HCT116 (cell line): Measurements from ENCODE around the gene GRK1. TPM values are rescaled to one million over a fixed set of nuclear protein-coding genes. Genes with fewer than 3 reads are reported as not detected.

Experiments used
- ATAC-seq: fragments of 200-7000 bp; cut with Tn5 transposase; 2 replicates; pipeline ENCODE4 v1.9.1; 2020; ENCODE audit warnings: mild to moderate bottlenecking, moderate library complexity
- BruUV-seq: library from RNA; stranded (reverse); fragments of 400-500 nt; replicated peaks from 2 replicates; lab custom pipeline; 2021; lab: Mats Ljungman, UMichigan
- CTCF ChIA-PET: fragments of 300-600 bp; sonication (Branson Sonifier 250); formaldehyde crosslinking; loops from one replicate; lab custom pipeline; 2021; ENCODE audit warnings: antibody characterized with exemption; lab: Charles Lee
- POLR2A ChIA-PET: fragments of 300-600, 350-600 bp; sonication (Branson Sonifier 250); formaldehyde crosslinking; loops from one replicate; lab custom pipeline; 2021; ENCODE audit warnings: antibody characterized with exemption; lab: Charles Lee
- RAD21 ChIA-PET, 2 experiments: fragments of 300-600 bp; sonication (Branson Sonifier 250); formaldehyde crosslinking; loops; one replicate each; lab custom pipeline; 2023; ENCODE audit warnings: low total read pairs in 2 of 2; ENCODE audit not compliant: uncharacterized antibody in 2 of 2, unreplicated experiment in 2 of 2, low non-redundant PET in 1 of 2; lab: Charles Lee
- DNase-seq: peaks from one replicate; pipeline ENCODE4 v3.0.0-alpha.2; 2010; ENCODE audit warnings: low read depth, low spot score
- H2AFZ ChIP-seq: fragments of 200-600 bp; shearing (Covaris generic), sonication (generic); 2 replicates; pipeline ENCODE4 v1.6.1; 2017; ENCODE audit warnings: low read depth, mixed run types, mixed read lengths, antibody characterized with exemption, low read length; ENCODE audit not compliant: poor library complexity, severe bottlenecking
- H3K27ac ChIP-seq: 2 replicates; pipeline ENCODE4 v1.5.1; 2012; ENCODE audit warnings: low read depth, low read length
- H3K27me3 ChIP-seq: fragments of 200-600 bp; sonication (generic); 2 replicates; pipeline ENCODE4 v1.6.1; 2016; ENCODE audit warnings: mixed run types, low read length, mixed read lengths; ENCODE audit not compliant: insufficient read depth
- H3K36me3 ChIP-seq, 2 experiments: fragments of 200-500 bp in 1 of 2; fragments of 200-600 bp in 1 of 2; sonication (Bioruptor generic) in 1 of 2; sonication (generic) in 1 of 2; 2 replicates each; pipeline versions ENCODE4 v1.5.1 to v1.6.1; 2014 to 2016; ENCODE audit warnings: low read length in 2 of 2, inconsistent platforms in 1 of 2, mixed read lengths in 1 of 2, mixed run types in 1 of 2; ENCODE audit not compliant: insufficient read depth in 2 of 2, control insufficient read depth in 1 of 2
- H3K4me1 ChIP-seq, 2 experiments: fragments of 200-600 bp in 1 of 2; sonication (generic) in 1 of 2; 2 replicates each; pipeline versions ENCODE4 v1.5.1 to v1.6.1; 2012 to 2017; ENCODE audit warnings: low read length in 2 of 2, inconsistent platforms in 1 of 2, mild to moderate bottlenecking in 1 of 2, mixed read lengths in 1 of 2, mixed run types in 1 of 2, moderate library complexity in 1 of 2; ENCODE audit not compliant: insufficient read depth in 2 of 2, control insufficient read depth in 1 of 2
- H3K4me2 ChIP-seq: fragments of 200-600 bp; sonication (generic); 2 replicates; pipeline ENCODE4 v1.6.1; 2017; ENCODE audit warnings: mixed run types, low read length, mixed read lengths
- H3K4me3 ChIP-seq, 2 experiments: fragments of 200-600 bp in 1 of 2; sonication (generic) in 1 of 2; replicated peaks in 1 of 2; 2 replicates each; pipeline ENCODE4 v1.5.1; 2011 to 2016; ENCODE audit warnings: low read length in 2 of 2, control low read depth in 1 of 2, low read depth in 1 of 2, mild to moderate bottlenecking in 1 of 2, mixed read lengths in 1 of 2, mixed run types in 1 of 2
- H3K79me2 ChIP-seq: fragments of 200-600 bp; sonication (generic); 2 replicates; pipeline ENCODE4 v1.6.1; 2017; ENCODE audit warnings: mild to moderate bottlenecking, mixed run types, low read length, moderate library complexity, mixed read lengths; ENCODE audit not compliant: insufficient read depth
- H3K9ac ChIP-seq: fragments of 200-600 bp; sonication (generic); 2 replicates; pipeline ENCODE4 v1.6.1; 2016; ENCODE audit warnings: low read length, mixed read lengths
- H3K9me2 ChIP-seq: fragments of 200-600 bp; sonication (generic), shearing (Covaris generic); 2 replicates; pipeline ENCODE4 v1.6.1; 2017; ENCODE audit warnings: mixed run types, mild to moderate bottlenecking, moderate library complexity; ENCODE audit not compliant: insufficient read depth
- H3K9me3 ChIP-seq, 2 experiments: fragments of 200-500 bp in 1 of 2; fragments of 200-600 bp in 1 of 2; sonication (Bioruptor generic) in 1 of 2; sonication (generic) in 1 of 2; 2 replicates each; pipeline ENCODE4 v1.6.1; 2014 to 2017; ENCODE audit warnings: low read length in 2 of 2, mixed read lengths in 2 of 2, inconsistent platforms in 1 of 2, low read depth in 1 of 2, mild to moderate bottlenecking in 1 of 2, mixed run types in 1 of 2, moderate library complexity in 1 of 2; ENCODE audit not compliant: control insufficient read depth in 1 of 2, insufficient read depth in 1 of 2
- H4K20me1 ChIP-seq: fragments of 200-600 bp; sonication (generic), shearing (Covaris generic); 2 replicates; pipeline ENCODE4 v1.6.1; 2017; ENCODE audit warnings: mixed run types, mild to moderate bottlenecking, moderate library complexity; ENCODE audit not compliant: insufficient read depth
- CEBPB ChIP-seq: IDR thresholded peaks from 2 replicates; pipeline ENCODE4 v1.6.1; 2012; ENCODE audit warnings: low read depth
- CTCF ChIP-seq, 3 experiments: fragments of 200-600 bp in 1 of 3; sonication (generic) in 1 of 3; IDR thresholded peaks in 2 of 3; conservative IDR thresholded peaks in 1 of 3; 2 replicates each; pipeline ENCODE4 v1.5.1; 2012 to 2017; ENCODE audit warnings: low read depth in 2 of 3, low read length in 2 of 3, antibody characterized with exemption in 1 of 3, borderline replicate concordance in 1 of 3, control low read depth in 1 of 3, mild to moderate bottlenecking in 1 of 3, mixed read lengths in 1 of 3, mixed run types in 1 of 3, moderate library complexity in 1 of 3; ENCODE audit not compliant: insufficient read depth in 1 of 3
- EGR1 ChIP-seq: IDR thresholded peaks from 2 replicates; pipeline ENCODE4 v1.6.1; 2012; ENCODE audit warnings: low read depth
- EZH2 ChIP-seq: fragments of 200-600 bp; sonication (generic); IDR thresholded peaks from 2 replicates; pipeline ENCODE4 v1.6.1; 2017; ENCODE audit warnings: antibody characterized with exemption, mixed run types
- EZH2phosphoT487 ChIP-seq: fragments of 200-600 bp; IDR thresholded peaks from 2 replicates; pipeline ENCODE4 v1.6.1; 2018; ENCODE audit warnings: antibody characterized with exemption, borderline replicate concordance
- RAD21 ChIP-seq: IDR thresholded peaks from 2 replicates; pipeline ENCODE4 v1.6.1; 2012; ENCODE audit warnings: low read depth, mild to moderate bottlenecking
- SIN3A ChIP-seq: IDR thresholded peaks from 2 replicates; pipeline ENCODE4 v1.6.1; 2012; ENCODE audit warnings: low read depth
- SP1 ChIP-seq: IDR thresholded peaks from 2 replicates; pipeline ENCODE4 v1.6.1; 2012; ENCODE audit warnings: low read depth
- TCF7L2 ChIP-seq: IDR thresholded peaks from 2 replicates; pipeline ENCODE4 v1.7.0; 2011; ENCODE audit warnings: borderline replicate concordance, inconsistent platforms; ENCODE audit not compliant: insufficient read depth, insufficient read length; ENCODE audit errors: extremely low read depth
- ZFX ChIP-seq: fragments of 450-650 bp; IDR thresholded peaks from 2 replicates; pipeline ENCODE4 v1.6.1; 2017
- ZNF274 ChIP-seq: fragments of 200-500 bp; sonication (Bioruptor generic); IDR thresholded peaks from 2 replicates; pipeline ENCODE4 v1.6.1; 2014; ENCODE audit warnings: mild to moderate bottlenecking, low read depth, low read length, inconsistent platforms
- intact Hi-C: fragments of 100-400 bp; cut with micrococcal nuclease; formaldehyde crosslinking; loops from 2 replicates; pipeline ENCODE4 v1.10.0; 2022
- total RNA-seq: library from RNA; stranded (reverse); gene quantifications from one replicate; pipeline ENCODE4 v1.2.1, GENCODE V29; 2021; ENCODE audit not compliant: unreplicated experiment
- TF ChIP-seq, protein P1 (sequence below): IDR thresholded peaks from 2 replicates; pipeline ENCODE4 v1.6.1; 2012; ENCODE audit warnings: low read depth

Gene GRK1
- total RNA-seq, 1 experiment from 2014 or later: not detected

- Histone ChIP-seq H3K4me3 (no peak overlapping the region), H3K4me2 (no peak overlapping the region), H3K4me1 (no peaks in the 10 kb centered on the region), H3K9me2 (no peaks in the 10 kb centered on the region), H3K9ac (no peak overlapping the region), H2AFZ (no peak overlapping the region), H3K27me3 (no peaks in the 10 kb centered on the region), H3K36me3 (peaks cover 38 to 84% of the 10 kb centered on the region in 2 experiments), H3K27ac (no peak overlapping the region), H4K20me1 (no peaks in the 10 kb centered on the region), H3K79me2 (peaks cover 35% of the 10 kb centered on the region), H3K9me3 (no peaks in the 10 kb centered on the region)
- DNase-seq: no peak
- ATAC-seq: no peak
- intact Hi-C loops: no loop called here
- no peak for TF ChIP-seq EGR1
- TF ChIP-seq RAD21: no peak
- no peak for TF ChIP-seq TCF7L2
- no peak for TF ChIP-seq CEBPB
- TF ChIP-seq, protein P1, sequence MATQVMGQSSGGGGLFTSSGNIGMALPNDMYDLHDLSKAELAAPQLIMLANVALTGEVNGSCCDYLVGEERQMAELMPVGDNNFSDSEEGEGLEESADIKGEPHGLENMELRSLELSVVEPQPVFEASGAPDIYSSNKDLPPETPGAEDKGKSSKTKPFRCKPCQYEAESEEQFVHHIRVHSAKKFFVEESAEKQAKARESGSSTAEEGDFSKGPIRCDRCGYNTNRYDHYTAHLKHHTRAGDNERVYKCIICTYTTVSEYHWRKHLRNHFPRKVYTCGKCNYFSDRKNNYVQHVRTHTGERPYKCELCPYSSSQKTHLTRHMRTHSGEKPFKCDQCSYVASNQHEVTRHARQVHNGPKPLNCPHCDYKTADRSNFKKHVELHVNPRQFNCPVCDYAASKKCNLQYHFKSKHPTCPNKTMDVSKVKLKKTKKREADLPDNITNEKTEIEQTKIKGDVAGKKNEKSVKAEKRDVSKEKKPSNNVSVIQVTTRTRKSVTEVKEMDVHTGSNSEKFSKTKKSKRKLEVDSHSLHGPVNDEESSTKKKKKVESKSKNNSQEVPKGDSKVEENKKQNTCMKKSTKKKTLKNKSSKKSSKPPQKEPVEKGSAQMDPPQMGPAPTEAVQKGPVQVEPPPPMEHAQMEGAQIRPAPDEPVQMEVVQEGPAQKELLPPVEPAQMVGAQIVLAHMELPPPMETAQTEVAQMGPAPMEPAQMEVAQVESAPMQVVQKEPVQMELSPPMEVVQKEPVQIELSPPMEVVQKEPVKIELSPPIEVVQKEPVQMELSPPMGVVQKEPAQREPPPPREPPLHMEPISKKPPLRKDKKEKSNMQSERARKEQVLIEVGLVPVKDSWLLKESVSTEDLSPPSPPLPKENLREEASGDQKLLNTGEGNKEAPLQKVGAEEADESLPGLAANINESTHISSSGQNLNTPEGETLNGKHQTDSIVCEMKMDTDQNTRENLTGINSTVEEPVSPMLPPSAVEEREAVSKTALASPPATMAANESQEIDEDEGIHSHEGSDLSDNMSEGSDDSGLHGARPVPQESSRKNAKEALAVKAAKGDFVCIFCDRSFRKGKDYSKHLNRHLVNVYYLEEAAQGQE: no peak
- TF ChIP-seq ZNF274: no peak
- no peak for TF ChIP-seq SP1
- no TSS peak for BruUV-seq
- ChIA-PET POLR2A (no interaction called here), RAD21 (no interaction called here), CTCF (no interaction called here)
Observed at GRCh38 chr13:113635048-113635420, 32.0 kb upstream of the GRK1 start.

GRCh38 chr13:113635709-113636108 lies 31.3 kb upstream of the GRK1 start:
- POLR2A ChIA-PET: no interaction called here
- Histone ChIP-seq H2AFZ (no peak overlapping the region), H3K36me3 (peaks cover 41 to 85% of the 10 kb centered on the region in 2 experiments), H3K79me2 (peaks cover 29% of the 10 kb centered on the region), H3K9me3 (no peaks in the 10 kb centered on the region), H3K27me3 (no peaks in the 10 kb centered on the region), H3K9me2 (no peaks in the 10 kb centered on the region), H3K9ac (no peak overlapping the region), H4K20me1 (no peaks in the 10 kb centered on the region), H3K27ac (no peak overlapping the region), H3K4me3 (no peak overlapping the region), H3K4me2 (no peak overlapping the region), H3K4me1 (no peaks in the 10 kb centered on the region)
- no TSS peak for BruUV-seq
- intact Hi-C loops: no loop called here
- no peak for DNase-seq
- ATAC-seq: no peak
- RAD21 ChIA-PET: no interaction called here
- CTCF ChIA-PET: no interaction called here
- TF ChIP-seq CTCF (IDR thresholded peaks at IDR 0.05 in 2 of 3, conservative IDR thresholded peaks at IDR 0.05 in 1 of 3; ENCODE audit: borderline replicate concordance in 1 of 3, insufficient read depth in 1 of 3, low read depth in 2 of 3, low read length in 2 of 3): no peak
- TF ChIP-seq EZH2: no peak
- TF ChIP-seq, protein P1: no peak
- TF ChIP-seq EZH2phosphoT487: no peak
- TF ChIP-seq ZFX: no peak
- no peak for TF ChIP-seq RAD21
- no peak for TF ChIP-seq ZNF274
- TF ChIP-seq SIN3A: no peak
